Activated CD8-positive, alpha-beta T cell treated with anti-CD3 and anti-CD28 coated beads for 36 hours (primary cell): Measurements from ENCODE around the gene RANBP1. TPM values are rescaled to one million over a fixed set of nuclear protein-coding genes. Genes with fewer than 3 reads are reported as not detected.

Experiments used
- ATAC-seq: fragments of 200-7000 bp; cut with Tn5 transposase; one replicate; pipeline ENCODE4 v1.10.0; 2021; ENCODE audit warnings: mild to moderate bottlenecking, moderate library complexity
- CTCF ChIA-PET: fragments of 350-600 bp; sonication (Branson Sonifier 250); formaldehyde crosslinking; loops from one replicate; lab custom pipeline; 2021; ENCODE audit warnings: antibody characterized with exemption; lab: Charles Lee
- POLR2A ChIA-PET: fragments of 350-600 bp; sonication (Branson Sonifier 250); formaldehyde crosslinking; loops from one replicate; lab custom pipeline; 2021; ENCODE audit warnings: antibody characterized with exemption; lab: Charles Lee
- DNase-seq: peaks from one replicate; pipeline ENCODE4 v3.0.0-alpha.2; 2020
- H3K27ac Mint-ChIP-seq: one replicate; pipeline ENCODE4 v1.8.0; 2021; ENCODE audit warnings: mild to moderate bottlenecking, mixed read lengths
- H3K27me3 Mint-ChIP-seq: one replicate; pipeline ENCODE4 v1.8.0; 2021; ENCODE audit warnings: mixed read lengths
- H3K36me3 Mint-ChIP-seq: one replicate; pipeline ENCODE4 v1.8.0; 2021; ENCODE audit warnings: low read depth, mixed read lengths
- H3K4me1 Mint-ChIP-seq: one replicate; pipeline ENCODE4 v1.8.0; 2021; ENCODE audit warnings: low read depth, mixed read lengths
- H3K4me3 Mint-ChIP-seq: one replicate; pipeline ENCODE4 v1.8.0; 2021; ENCODE audit warnings: mild to moderate bottlenecking, moderate library complexity, mixed read lengths
- H3K9me3 Mint-ChIP-seq: one replicate; pipeline ENCODE4 v1.8.0; 2021; ENCODE audit warnings: mixed read lengths
- intact Hi-C: fragments of 100-400 bp; cut with micrococcal nuclease; formaldehyde crosslinking; loops from one replicate; pipeline ENCODE4 v1.10.0; 2022
- total RNA-seq, 2 experiments: library from RNA; stranded (reverse); gene quantifications; one replicate each; pipeline ENCODE4 v1.2.3, GENCODE V29; 2021
- TF ChIP-seq, protein P1 (sequence below): fragments of 200-600 bp; IDR thresholded peaks from one replicate; pipeline ENCODE4 v1.8.0; 2022; ENCODE audit warnings: antibody characterized with exemption, mild to moderate bottlenecking

RANBP1 gene
- total RNA-seq, 2 experiments from 2014 or later = 411 to 412 TPM

DNA sequence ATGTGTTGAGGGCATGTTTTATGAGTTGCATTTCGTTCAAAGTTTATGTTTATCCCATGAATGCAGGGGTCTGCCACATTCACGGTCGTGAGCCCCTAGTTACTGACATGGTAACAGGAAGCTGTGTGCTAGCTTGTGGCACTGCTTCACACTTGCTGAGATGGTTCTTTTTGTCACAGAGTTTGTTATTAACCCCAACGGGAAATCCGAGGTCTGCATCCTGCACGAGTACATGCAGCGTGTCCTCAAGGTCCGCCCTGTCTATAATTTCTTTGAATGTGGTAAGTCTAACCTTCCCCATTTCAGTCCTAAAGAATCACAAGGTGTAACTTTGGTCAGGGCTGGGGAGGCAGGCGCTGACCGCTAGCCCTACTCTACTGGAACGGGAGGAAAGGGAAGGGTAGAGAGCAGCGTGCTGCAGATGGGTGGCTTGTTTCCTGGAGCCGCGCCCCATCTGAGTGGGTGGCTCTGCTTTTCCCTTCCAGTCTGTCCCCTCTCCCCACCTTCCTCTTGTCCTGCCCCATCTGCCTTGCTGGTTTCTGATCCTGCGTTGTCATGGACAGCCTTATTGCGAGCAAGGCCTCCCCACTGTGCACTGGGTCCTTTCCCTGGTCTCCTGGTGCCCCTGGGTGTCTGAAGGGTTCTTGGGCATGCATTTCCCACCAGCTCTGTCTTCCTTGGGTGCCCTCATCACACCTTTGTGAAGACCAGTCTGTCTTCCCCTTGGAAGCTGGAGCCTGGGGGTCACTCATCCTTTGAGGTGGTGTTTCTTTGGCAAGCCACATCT, 24.0 kb upstream of the RANBP1 start:
- DNase-seq (no peak), ATAC-seq (no peak)
- no peaks in the 10 kb centered on the region for H3K27me3 Mint-ChIP-seq
- H3K36me3 Mint-ChIP-seq = peaks cover 90% of the 10 kb centered on the region
- H3K4me1 Mint-ChIP-seq = peaks cover 81% of the 10 kb centered on the region
- intact Hi-C loops = no loop called here
- POLR2A ChIA-PET = interaction anchor here (0.9 to 2.0 kb wide), 7 partner anchors 9 to 38 kb away, joined by 3 to 6 read pairs (median 5); partner anchors contain the start of gene RANBP1
- H3K9me3 Mint-ChIP-seq = peaks cover 6% of the 10 kb centered on the region
- TF ChIP-seq, protein P1, sequence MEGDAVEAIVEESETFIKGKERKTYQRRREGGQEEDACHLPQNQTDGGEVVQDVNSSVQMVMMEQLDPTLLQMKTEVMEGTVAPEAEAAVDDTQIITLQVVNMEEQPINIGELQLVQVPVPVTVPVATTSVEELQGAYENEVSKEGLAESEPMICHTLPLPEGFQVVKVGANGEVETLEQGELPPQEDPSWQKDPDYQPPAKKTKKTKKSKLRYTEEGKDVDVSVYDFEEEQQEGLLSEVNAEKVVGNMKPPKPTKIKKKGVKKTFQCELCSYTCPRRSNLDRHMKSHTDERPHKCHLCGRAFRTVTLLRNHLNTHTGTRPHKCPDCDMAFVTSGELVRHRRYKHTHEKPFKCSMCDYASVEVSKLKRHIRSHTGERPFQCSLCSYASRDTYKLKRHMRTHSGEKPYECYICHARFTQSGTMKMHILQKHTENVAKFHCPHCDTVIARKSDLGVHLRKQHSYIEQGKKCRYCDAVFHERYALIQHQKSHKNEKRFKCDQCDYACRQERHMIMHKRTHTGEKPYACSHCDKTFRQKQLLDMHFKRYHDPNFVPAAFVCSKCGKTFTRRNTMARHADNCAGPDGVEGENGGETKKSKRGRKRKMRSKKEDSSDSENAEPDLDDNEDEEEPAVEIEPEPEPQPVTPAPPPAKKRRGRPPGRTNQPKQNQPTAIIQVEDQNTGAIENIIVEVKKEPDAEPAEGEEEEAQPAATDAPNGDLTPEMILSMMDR = no peak
- no peak overlapping the region for H3K4me3 Mint-ChIP-seq
- H3K27ac Mint-ChIP-seq = peak overlapping the region; percentile 72
- CTCF ChIA-PET = interaction anchor here (0.8 to 2.5 kb wide), 2 partner anchors 10 to 19 kb away, joined by 4 to 11 read pairs; no protein-coding TSS in a partner anchor

DNA sequence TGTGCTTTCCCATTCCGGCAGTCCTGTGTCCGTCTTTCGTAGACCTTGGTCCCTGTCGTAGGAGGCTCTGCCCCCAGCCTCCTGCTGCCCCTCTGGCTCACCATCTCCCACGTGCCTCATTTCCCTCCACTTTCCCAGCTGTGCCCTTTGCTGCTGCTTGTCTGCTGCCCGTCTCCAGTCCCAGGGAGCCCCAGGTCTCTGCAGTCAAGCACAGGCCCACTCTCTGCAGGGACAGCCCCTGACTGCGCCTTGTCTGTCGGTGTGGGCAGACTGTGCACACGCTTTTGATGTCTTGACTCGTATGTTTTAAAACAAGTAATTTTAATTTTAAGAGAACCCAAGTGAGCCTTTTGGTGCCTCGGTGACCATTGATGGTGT, 23.4 kb upstream of the RANBP1 start:
- peak; percentile 54 for ATAC-seq
- Mint-ChIP-seq H3K4me1 (peaks cover 81% of the 10 kb centered on the region), H3K27me3 (no peaks in the 10 kb centered on the region), H3K9me3 (peaks cover 8% of the 10 kb centered on the region), H3K4me3 (peak overlapping the region; percentile 32), H3K36me3 (peaks cover 90% of the 10 kb centered on the region), H3K27ac (peak overlapping the region; percentile 72)
- ChIA-PET POLR2A (interaction anchor here (1.6 to 2.0 kb wide), 4 partner anchors 9 to 27 kb away, joined by 4 to 6 read pairs (median 6); no protein-coding TSS in a partner anchor), CTCF (interaction anchor here (2.5 kb wide), 1 partner anchor 19 kb away, joined by 11 read pairs; no protein-coding TSS in a partner anchor)
- TF ChIP-seq, protein P1 = no peak
- peak; percentile 33 for DNase-seq
- intact Hi-C loops = no loop called here

- Mint-ChIP-seq H3K4me1 (peaks cover 83% of the 10 kb centered on the region), H3K27ac (peak overlapping the region; percentile 34)
These were observed 22.3 kb upstream of the RANBP1 start for GRCh38 chr22:20093418-20094196.

DNA sequence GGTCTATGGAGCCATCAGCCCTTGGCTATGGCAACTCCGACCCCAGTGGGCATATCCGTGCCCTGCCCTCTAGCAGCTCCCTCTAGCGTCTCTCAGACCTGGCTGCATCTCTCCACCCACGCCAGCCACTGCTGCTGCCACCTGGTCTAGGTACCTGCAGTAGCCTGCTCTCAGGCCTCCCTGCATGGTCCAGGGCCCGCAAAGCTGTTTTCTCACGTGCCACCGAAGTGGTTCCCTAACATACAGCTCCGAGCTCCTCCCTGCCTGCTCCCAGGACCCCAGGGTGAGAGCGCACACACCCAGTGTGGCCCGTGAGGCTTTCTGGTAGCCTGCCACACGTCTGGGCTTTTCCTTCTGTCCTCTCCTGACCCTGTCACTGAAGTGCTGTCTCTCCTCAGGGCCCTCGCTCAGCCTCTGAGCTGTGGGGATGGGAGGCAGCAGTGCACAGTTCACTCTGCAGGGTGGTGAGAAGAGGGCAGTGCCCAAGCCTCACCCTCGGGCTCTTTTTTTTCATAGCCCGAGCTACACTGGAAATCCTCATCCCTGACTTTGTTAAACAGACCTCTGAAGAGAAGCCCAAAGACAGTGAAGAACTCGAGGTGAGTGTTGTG, 21.6 kb upstream of the RANBP1 start:
- Mint-ChIP-seq H3K4me3 (no peak overlapping the region), H3K4me1 (peaks cover 84% of the 10 kb centered on the region), H3K27me3 (no peaks in the 10 kb centered on the region), H3K36me3 (peaks cover 97% of the 10 kb centered on the region), H3K9me3 (peaks cover 8% of the 10 kb centered on the region), H3K27ac (peak overlapping the region; percentile 34)
- intact Hi-C loops = no loop called here
- ChIA-PET POLR2A (interaction anchor here (0.6 to 1.8 kb wide), 7 partner anchors 13 to 33 kb away, joined by 3 to 5 read pairs (median 4); partner anchors contain the start of genes DGCR8 and RANBP1), CTCF (interaction anchor here (1.5 to 2.0 kb wide), 2 partner anchors 12 to 16 kb away, joined by 6 to 10 read pairs; no protein-coding TSS in a partner anchor)
- TF ChIP-seq, protein P1 = no peak
- ATAC-seq (no peak), DNase-seq (no peak)

More at GRCh38 chr22:20093418-20094196, 22.3 kb upstream of the RANBP1 start:
- Mint-ChIP-seq H3K27me3 (no peaks in the 10 kb centered on the region), H3K4me3 (no peak overlapping the region), H3K9me3 (peaks cover 8% of the 10 kb centered on the region), H3K36me3 (peaks cover 92% of the 10 kb centered on the region)
- ATAC-seq (no peak), DNase-seq (no peak)
- POLR2A ChIA-PET = interaction anchor here (0.7 to 1.8 kb wide), 6 partner anchors 14 to 34 kb away, joined by 3 to 5 read pairs (median 4); partner anchors contain the start of genes DGCR8 and RANBP1
- intact Hi-C loops = no loop called here
- TF ChIP-seq, protein P1 = no peak
- CTCF ChIA-PET = interaction anchor here (1.5 to 2.0 kb wide), 2 partner anchors 11 to 17 kb away, joined by 6 to 10 read pairs; no protein-coding TSS in a partner anchor
